Natural killer cell (primary cell): Measurements from ENCODE around the gene RIC8B. TPM values are rescaled to one million over a fixed set of nuclear protein-coding genes. Genes with fewer than 3 reads are reported as not detected.

Experiments
- ATAC-seq, 3 donors: fragments of 150-1000 bp in 2 of 3; fragments of 200-7000 bp in 1 of 3; cut with Tn5 transposase; 1 replicate in 1 of 3; 2 replicates in 2 of 3; pipeline ENCODE4 v1.10.0; 2021; ENCODE audit warnings: mild to moderate bottlenecking in 2 of 3, moderate library complexity in 2 of 3
- DNase-seq, 2 donors: peaks; one replicate each; pipeline versions ENCODE4 v3.0.0 to v3.0.0-alpha.2; 2013 to 2021; ENCODE audit warnings: mixed read lengths in 1 of 2
- H3K27ac ChIP-seq: one replicate; pipeline ENCODE4 v1.5.1; 2013; ENCODE audit warnings: mild to moderate bottlenecking, low read length
- H3K27me3 ChIP-seq: one replicate; pipeline ENCODE4 v1.6.1; 2013; ENCODE audit warnings: low read length; ENCODE audit not compliant: control insufficient read depth, insufficient read depth
- H3K36me3 ChIP-seq: one replicate; pipeline ENCODE4 v1.6.1; 2013; ENCODE audit warnings: low read length; ENCODE audit not compliant: control insufficient read depth, insufficient read depth
- H3K4me1 ChIP-seq: one replicate; pipeline ENCODE4 v1.6.1; 2013; ENCODE audit warnings: low read length; ENCODE audit not compliant: control insufficient read depth, insufficient read depth
- H3K4me3 ChIP-seq: one replicate; pipeline ENCODE4 v1.5.1; 2013; ENCODE audit warnings: low read length
- H3K9me3 ChIP-seq: one replicate; pipeline ENCODE4 v1.6.1; 2013; ENCODE audit warnings: low read length; ENCODE audit not compliant: control insufficient read depth, insufficient read depth
- H3K27ac Mint-ChIP-seq, 2 donors: one replicate each; pipeline ENCODE4 v1.8.0; 2022; ENCODE audit warnings: mild to moderate bottlenecking in 2 of 2, mixed read lengths in 2 of 2, moderate library complexity in 1 of 2
- H3K27me3 Mint-ChIP-seq, 2 donors: one replicate each; pipeline ENCODE4 v1.8.0; 2022; ENCODE audit warnings: low read depth in 2 of 2, mixed read lengths in 2 of 2
- H3K36me3 Mint-ChIP-seq: one replicate; pipeline ENCODE4 v1.8.0; 2022; ENCODE audit warnings: mixed read lengths
- H3K4me1 Mint-ChIP-seq, 2 donors: one replicate each; pipeline ENCODE4 v1.8.0; 2022; ENCODE audit warnings: mixed read lengths in 2 of 2
- H3K4me3 Mint-ChIP-seq: one replicate; pipeline ENCODE4 v1.8.0; 2022; ENCODE audit warnings: mild to moderate bottlenecking, moderate library complexity, mixed read lengths
- H3K9me3 Mint-ChIP-seq, 2 donors: one replicate each; pipeline ENCODE4 v1.8.0; 2022; ENCODE audit warnings: mixed read lengths in 2 of 2
- WGBS: methylation state at CpG from one replicate; pipeline ENCODE4 v1.1.7; 2013; ENCODE audit warnings: missing lambda C conversion rate; ENCODE audit not compliant: insufficient coverage; 5-methylcytosine and 5-hydroxymethylcytosine counted together
- intact Hi-C: fragments of 100-400 bp; cut with micrococcal nuclease; formaldehyde crosslinking; loops from one replicate; pipeline ENCODE4 v1.14.2; 2022
- total RNA-seq, 4 donors: library from RNA; stranded (reverse); fragments of 120-200 nt in 1 of 4; gene quantifications; one replicate each; pipeline versions ENCODE4 v1.2.3 to v1.2.4, GENCODE V29; 2013 to 2022
- TF ChIP-seq, protein P1 (sequence below): fragments of 200-600 bp; IDR thresholded peaks from one replicate; pipeline ENCODE4 v1.8.0; 2022; ENCODE audit warnings: antibody characterized with exemption

RIC8B gene
- total RNA-seq, 3 donors from 2014 or later (not counting 1 experiment from before 2014, with no cell fraction given) = 12.1 to 21.3 (median 15.5) TPM

DNA sequence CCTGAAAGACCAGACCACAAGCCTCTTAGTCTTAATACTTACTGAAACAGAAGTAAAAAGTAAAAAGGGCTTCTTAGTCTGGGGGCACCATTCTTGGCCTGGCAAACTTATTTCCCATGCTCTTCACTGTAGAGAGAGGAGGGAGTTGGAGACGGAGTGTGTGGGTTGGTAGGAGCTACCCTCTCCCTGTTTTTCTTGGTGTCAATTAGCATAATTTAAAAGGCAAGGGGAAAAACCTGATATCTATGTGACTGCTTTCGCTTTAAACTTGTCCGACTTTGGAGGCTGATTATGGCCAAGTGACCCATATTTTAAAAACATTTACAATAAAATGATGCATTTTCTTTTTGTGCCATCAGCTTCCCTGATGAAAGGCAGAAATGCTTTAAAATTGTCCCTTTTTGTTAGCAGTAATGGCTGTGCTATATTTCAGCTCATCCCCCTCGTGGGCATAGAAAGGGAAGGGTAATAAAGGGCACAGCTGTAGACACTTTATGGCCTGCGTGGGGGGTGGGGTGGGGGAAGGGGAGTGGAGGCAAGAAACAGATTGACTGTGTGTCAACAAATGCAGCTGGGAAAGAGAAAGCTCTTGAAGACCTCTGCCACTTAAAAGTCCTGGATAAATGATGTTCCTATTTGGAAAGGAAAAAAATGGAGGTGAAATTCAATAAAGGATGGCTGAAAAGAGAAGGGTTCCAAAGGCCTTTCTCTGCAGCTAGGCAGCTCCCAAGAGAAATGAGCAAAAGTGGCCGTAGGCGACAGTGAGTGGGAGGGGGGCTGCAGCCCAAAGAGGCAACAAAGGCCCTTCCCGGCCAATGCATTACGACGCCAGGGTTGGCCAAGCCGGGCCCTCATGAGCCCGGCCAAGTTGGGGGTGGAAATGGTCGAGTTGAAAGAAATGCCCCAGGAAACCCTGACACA, 123.8 kb downstream of the RIC8B start:
- Mint-ChIP-seq H3K9me3 (peaks cover 0 to 2% of the 10 kb centered on the region in 2 donors), H3K4me3 (no peak overlapping the region), H3K27ac (no peak overlapping the region), H3K4me1 (peaks cover 5 to 8% of the 10 kb centered on the region in 2 donors), H3K27me3 (peaks cover 17 to 43% of the 10 kb centered on the region in 2 donors), H3K36me3 (no peaks in the 10 kb centered on the region)
- Histone ChIP-seq H3K9me3 (no peaks in the 10 kb centered on the region), H3K36me3 (no peaks in the 10 kb centered on the region), H3K4me1 (peaks cover 1% of the 10 kb centered on the region), H3K4me3 (no peak overlapping the region), H3K27ac (no peak overlapping the region), H3K27me3 (peaks cover 11% of the 10 kb centered on the region)
- TF ChIP-seq, protein P1, sequence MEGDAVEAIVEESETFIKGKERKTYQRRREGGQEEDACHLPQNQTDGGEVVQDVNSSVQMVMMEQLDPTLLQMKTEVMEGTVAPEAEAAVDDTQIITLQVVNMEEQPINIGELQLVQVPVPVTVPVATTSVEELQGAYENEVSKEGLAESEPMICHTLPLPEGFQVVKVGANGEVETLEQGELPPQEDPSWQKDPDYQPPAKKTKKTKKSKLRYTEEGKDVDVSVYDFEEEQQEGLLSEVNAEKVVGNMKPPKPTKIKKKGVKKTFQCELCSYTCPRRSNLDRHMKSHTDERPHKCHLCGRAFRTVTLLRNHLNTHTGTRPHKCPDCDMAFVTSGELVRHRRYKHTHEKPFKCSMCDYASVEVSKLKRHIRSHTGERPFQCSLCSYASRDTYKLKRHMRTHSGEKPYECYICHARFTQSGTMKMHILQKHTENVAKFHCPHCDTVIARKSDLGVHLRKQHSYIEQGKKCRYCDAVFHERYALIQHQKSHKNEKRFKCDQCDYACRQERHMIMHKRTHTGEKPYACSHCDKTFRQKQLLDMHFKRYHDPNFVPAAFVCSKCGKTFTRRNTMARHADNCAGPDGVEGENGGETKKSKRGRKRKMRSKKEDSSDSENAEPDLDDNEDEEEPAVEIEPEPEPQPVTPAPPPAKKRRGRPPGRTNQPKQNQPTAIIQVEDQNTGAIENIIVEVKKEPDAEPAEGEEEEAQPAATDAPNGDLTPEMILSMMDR = no peak
- ATAC-seq = no peak
- WGBS = 53% methylated on average over 13 of the region's 13 CpGs
- intact Hi-C loops = no loop called here
- DNase-seq = no peak

DNA sequence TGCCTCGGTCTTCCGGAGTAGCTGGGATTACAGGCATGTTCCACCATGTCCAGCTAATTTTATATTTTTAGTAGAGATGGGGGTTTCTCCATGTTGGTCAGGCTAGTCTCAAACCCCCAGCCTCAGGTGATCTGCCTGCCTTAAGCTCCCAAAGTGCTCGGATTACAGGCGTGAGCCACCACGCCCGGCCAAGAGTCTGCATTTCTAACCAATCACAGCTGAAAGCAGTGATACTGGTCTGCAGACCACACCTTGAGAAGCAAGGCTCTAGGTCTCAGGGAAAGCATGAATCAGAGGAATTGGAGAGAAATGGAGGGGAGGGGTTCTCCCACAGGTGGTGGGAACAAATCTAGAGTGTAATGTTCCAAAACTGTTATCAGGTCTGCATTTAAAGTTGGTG, 126.1 kb downstream of the RIC8B start:
- peaks cover 0 to 2% of the 10 kb centered on the region in 2 donors for H3K9me3 Mint-ChIP-seq
- TF ChIP-seq, protein P1 = no peak
- H3K4me1 ChIP-seq = peaks cover 7% of the 10 kb centered on the region
- 74% methylated on average over 4 of the region's 6 CpGs for WGBS
- H3K27ac Mint-ChIP-seq = no peak overlapping the region
- no peak overlapping the region for H3K27ac ChIP-seq
- intact Hi-C loops = no loop called here
- H3K27me3 Mint-ChIP-seq = peaks cover 31 to 46% of the 10 kb centered on the region in 2 donors
- H3K27me3 ChIP-seq = peaks cover 17% of the 10 kb centered on the region
- H3K4me3 Mint-ChIP-seq = no peak overlapping the region
- ATAC-seq (no peak), DNase-seq (no peak)
- no peaks in the 10 kb centered on the region for H3K36me3 ChIP-seq
- no peaks in the 10 kb centered on the region for H3K9me3 ChIP-seq
- no peaks in the 10 kb centered on the region for H3K36me3 Mint-ChIP-seq
- no peak overlapping the region for H3K4me3 ChIP-seq
- H3K4me1 Mint-ChIP-seq = peaks cover 7 to 11% of the 10 kb centered on the region in 2 donors

- Mint-ChIP-seq H3K9me3 (no peaks in the 10 kb centered on the region), H3K4me1 (peaks cover 7 to 8% of the 10 kb centered on the region in 2 donors), H3K36me3 (no peaks in the 10 kb centered on the region), H3K27ac (no peak overlapping the region), H3K4me3 (no peak overlapping the region), H3K27me3 (peaks cover 32 to 43% of the 10 kb centered on the region in 2 donors)
- Histone ChIP-seq H3K27ac (no peak overlapping the region), H3K4me1 (peaks cover 7% of the 10 kb centered on the region), H3K9me3 (no peaks in the 10 kb centered on the region), H3K27me3 (peaks cover 17% of the 10 kb centered on the region), H3K4me3 (no peak overlapping the region), H3K36me3 (no peaks in the 10 kb centered on the region)
- TF ChIP-seq, protein P1 = no peak
- DNase-seq (no peak), ATAC-seq (no peak)
- WGBS = 83% methylated on average over 1 of the region's 1 CpG
- intact Hi-C loops = no loop called here
These were observed 126.8 kb downstream of the RIC8B start for GRCh38 chr12:106901276-106901675.
